HG02759 (cell line): ENCODE measurements around the gene PNMA6E.

Experiments
- ATAC-seq: cut with Tn5 transposase; IDR thresholded peaks from one replicate; pipeline ENCODE4 v1.9.1; 2021; ENCODE audit warnings: mild to moderate bottlenecking, moderate library complexity; ENCODE audit not compliant: unreplicated experiment

Gene PNMA6E

GRCh38 chrX:153401133-153401764, at the start of gene PNMA6E:
TSS of gene PNMA6E (minus strand) at chrX:153401350. CDS start at chrX:153398849, 2,501 bp downstream.
- ATAC-seq = no peak

- no peak for ATAC-seq
Observed at GRCh38 chrX:153450949-153451277, 49.8 kb upstream of the PNMA6E start.

GRCh38 chrX:153450114-153450948, 49.2 kb upstream of the PNMA6E start:
- ATAC-seq = no peak

DNA sequence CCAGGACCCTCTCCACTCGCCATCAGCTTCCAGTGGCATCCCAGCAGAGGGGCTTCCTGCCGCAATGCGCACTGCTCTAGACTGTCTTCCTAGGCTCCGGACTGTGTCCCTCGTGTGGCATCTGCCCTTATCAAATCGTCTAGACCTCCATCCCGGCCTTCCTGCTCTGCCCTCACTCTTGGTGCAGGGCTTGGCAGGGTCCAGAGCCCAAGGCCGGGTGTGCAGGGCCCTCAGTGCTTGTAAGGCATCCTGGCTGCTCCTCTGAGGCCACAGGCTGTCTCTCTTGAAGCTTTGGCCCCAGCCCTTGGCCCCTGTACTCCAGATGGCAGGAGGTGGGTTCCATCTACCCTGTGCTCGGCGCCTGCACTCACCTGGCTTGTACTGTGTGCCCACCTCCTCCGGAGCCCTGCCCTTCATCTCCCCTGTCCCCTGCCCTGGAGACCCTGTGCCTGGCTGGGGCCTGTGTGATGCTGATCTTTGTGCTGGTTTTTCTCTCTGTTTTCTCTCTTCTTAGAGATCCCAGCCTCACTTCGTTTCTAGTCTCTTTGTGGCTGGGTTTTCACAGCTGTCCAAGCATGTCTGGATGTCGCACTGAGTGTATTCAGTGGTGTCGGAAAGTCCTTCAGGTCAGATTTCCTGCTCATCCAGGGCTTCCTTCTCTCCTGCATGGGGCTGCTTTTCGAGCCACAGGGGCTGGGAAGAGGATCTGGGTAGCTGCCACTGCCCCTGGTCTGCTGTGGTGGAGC, 48.4 kb upstream of the PNMA6E start:
- no peak for ATAC-seq

GRCh38 chrX:153448556-153449367, 47.6 kb upstream of the PNMA6E start:
- ATAC-seq = no peak

DNA sequence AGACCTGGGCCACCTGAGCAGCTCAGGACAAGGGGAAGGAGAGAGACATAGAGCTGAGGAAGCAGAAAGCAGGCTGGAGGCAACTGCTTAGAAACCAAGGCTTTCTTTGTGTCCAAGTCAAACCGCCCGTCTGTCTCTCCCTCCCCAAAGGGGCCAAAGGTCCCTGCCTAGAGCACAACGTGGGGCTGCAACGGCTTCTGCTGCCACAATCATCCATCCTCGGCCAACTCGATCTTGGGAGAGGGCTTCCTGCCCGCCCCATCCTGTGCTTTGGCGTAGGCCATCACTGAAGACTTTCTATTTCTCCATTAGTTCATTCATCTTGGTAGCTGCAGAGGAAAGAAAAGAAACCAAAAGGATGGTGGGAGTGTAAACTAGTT, 46.4 kb upstream of the PNMA6E start:
- ATAC-seq = no peak

- no peak for ATAC-seq
Observed at GRCh38 chrX:153446950-153447580, 45.9 kb upstream of the PNMA6E start.

DNA sequence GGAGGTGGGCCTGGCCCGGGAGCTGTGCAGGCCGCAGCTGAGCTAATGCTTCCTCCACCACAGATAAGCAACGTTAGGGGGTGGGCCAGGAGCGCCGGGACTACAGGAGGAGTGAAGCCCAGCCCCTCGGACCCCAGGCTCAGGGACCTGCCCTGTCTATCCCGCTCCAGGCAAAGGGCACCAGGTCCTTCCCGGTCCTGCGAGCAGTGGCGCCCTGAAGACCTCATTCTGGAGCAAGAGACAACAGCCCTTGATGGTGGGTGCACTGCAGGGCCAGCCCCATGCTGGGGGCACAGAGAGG, 45.4 kb upstream of the PNMA6E start:
- ATAC-seq = no peak

DNA sequence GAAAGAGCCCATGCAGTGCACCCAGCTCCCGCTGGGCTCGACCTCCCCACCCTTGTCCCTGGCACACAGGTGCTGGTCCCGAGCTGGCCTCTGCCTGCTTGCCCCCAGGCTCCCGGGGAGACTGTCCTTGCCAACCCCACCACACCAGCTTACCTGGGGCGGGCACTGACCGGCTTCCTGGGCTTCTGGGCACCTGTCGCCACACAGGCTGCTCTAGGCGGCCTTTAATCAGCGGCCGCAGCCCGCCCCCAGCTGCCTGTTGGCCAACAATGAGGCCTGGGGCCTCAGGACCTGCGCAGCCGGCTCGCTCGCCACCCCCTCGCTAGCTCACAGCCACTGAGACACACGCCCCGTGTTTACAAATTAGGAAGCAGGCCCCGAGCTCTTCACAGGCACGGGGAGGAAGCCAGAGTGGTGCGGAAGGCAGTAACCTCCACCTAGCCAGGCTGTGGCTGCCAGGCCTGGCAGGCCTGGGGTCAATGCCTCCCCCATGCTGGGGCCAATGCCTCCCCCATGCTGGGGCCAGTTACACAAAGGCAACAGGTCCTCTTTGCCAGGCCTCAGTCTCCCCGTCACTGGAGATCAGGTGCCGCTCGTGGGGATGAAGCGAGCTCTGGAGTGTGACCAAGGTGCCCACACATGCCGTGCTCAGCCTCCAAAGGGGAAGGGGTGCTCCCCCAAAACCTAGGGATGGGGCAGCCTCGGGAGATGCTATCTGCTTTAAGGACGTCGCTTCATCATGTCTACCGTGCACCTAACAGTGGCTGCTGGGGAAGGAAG, 44.9 kb upstream of the PNMA6E start, which contains the start of gene TREX2:
TREX2 (minus strand) TSS at position 201 of the 780 bp plus-strand sequence. CDS start 626 bp downstream, outside the sequence.
- ATAC-seq = no peak

DNA sequence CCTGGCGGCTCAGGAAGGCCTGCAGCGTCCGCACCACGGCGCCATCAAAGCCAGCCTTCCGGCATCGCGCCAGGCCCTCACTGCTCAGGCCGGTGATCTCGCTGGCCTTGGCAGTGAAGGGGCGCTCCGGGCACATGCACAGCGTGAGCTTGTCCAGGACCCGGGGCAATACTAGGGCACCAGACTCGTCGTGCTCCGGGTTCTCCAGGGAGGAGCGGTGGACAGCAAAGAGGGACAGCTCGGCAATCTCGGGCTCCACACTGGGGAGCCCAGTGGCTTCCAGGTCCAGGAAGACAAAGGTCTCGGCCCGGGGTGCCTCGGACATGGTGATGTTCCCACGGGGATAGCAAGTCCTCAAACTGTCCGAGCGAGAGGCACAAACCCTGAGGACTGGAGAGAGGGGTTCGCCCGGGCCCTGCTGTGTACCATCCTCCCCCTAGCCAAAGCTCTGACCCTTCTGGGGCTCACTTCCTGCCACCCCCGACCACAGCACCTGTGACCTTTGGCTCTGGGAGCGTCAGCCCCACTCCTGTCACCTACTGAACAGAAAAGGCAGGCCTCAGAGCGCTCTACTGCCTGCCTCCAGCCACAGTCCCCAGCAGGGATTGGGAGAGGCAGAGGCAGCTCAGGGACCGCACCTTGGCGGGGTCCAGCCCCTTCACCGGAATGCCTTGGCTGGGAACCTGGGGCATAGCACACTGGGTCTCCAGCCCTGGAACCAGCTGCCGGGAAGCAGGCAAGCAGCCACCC, 44.1 kb upstream of the PNMA6E start:
- ATAC-seq = no peak

DNA sequence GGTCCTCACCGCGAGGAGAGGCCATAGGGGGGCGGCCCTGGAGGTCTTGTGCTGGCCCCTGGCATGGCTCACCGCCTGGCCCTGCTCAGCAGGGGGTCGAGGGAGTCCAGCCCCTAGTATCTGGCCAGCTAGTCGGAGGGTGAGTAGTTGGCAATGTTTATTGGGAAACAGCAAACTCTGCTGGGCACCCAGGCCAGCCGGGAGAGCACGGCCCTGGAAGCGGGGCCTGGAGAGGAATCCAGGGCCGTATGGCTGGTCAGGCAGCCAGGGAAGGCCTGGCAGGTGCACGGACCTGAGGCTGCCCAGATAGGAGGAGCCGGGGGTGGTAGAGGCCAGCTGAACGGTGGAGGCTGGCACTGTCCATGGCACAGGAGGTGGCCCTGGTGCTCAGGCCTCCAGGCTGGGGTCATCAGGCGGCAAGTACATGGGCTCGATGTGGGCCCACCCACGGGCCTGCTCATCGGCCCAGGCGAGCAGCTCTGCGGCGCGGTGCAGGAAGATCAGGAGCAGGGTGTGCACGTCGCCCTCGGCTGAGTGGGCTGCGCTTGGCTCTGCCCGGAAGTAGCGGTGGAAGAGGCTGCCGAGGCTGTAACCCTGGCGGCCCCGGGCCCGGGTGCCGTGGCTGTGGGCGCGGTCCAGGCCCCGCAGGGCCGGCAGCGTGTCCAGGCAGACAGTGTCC, 43.3 kb upstream of the PNMA6E start:
- ATAC-seq = no peak

GRCh38 chrX:153443476-153444332, 42.6 kb upstream of the PNMA6E start:
- ATAC-seq = no peak

- ATAC-seq = no peak
Observed at GRCh38 chrX:153442463-153442862, 41.3 kb upstream of the PNMA6E start.

DNA sequence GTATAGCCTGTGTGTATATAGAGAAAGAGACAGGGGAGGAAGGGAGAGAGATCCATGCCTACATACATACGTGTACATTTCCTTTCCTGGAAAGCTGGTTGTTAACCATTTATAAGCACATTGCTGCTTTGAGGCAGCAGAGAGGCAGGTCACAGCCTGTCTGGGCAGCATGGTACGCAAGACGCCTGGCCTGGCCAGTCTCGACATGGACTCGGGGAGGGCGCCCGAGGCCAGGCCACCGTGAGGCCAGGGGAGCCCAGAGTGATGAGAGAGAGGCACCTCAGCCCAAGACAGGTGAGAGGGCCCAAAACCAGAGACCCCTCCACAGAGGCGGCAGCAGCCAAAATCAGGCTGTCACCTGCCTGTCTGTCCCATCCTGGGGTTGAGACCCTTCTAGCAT, 40.8 kb upstream of the PNMA6E start:
- no peak for ATAC-seq

- ATAC-seq = no peak
Observed at GRCh38 chrX:153441296-153441695, 40.1 kb upstream of the PNMA6E start.

GRCh38 chrX:153440556-153441135, 39.5 kb upstream of the PNMA6E start:
- ATAC-seq = no peak

- no peak for ATAC-seq
Observed at GRCh38 chrX:153439977-153440376, 38.8 kb upstream of the PNMA6E start.
